GM23338 (cell line): Measurements from ENCODE around the gene SULT1A1.

Source experiments
- CREB1 ChIP-seq: fragments of 250-450 bp; sonication (Bioruptor Pico); IDR thresholded peaks from 2 replicates; pipeline ENCODE4 v1.5.0; 2020; ENCODE audit warnings: low read depth, mild to moderate bottlenecking, moderate library complexity
- CTCF ChIP-seq, 2 experiments: fragments of 200-600 bp in 1 of 2; sonication (generic) in 1 of 2; conservative IDR thresholded peaks; 2 replicates each; pipeline versions ENCODE4 v1.5.1 to v1.6.1; 2016 to 2017; ENCODE audit warnings: antibody characterized with exemption in 2 of 2, low read depth in 2 of 2, mild to moderate bottlenecking in 2 of 2, moderate library complexity in 1 of 2
- ETS1 ChIP-seq: IDR thresholded peaks from 2 replicates; pipeline ENCODE4 v1.6.1; 2016; ENCODE audit warnings: antibody characterized with exemption
- EZH2 ChIP-seq: fragments of 200-600 bp; sonication (generic); IDR thresholded peaks from one replicate; pipeline ENCODE4 v1.8.0; 2017; ENCODE audit warnings: antibody characterized with exemption, mild to moderate bottlenecking, low read depth; ENCODE audit not compliant: unreplicated experiment
- EZH2phosphoT487 ChIP-seq: fragments of 200-600 bp; sonication (generic); IDR thresholded peaks from one replicate; pipeline ENCODE4 v1.8.1; 2018; ENCODE audit warnings: antibody characterized with exemption; ENCODE audit not compliant: unreplicated experiment
- POLR2AphosphoS5 ChIP-seq: IDR thresholded peaks from 2 replicates; pipeline ENCODE4 v1.6.1; 2016; ENCODE audit warnings: antibody characterized with exemption, low read depth
- REST ChIP-seq: IDR thresholded peaks from one replicate; pipeline ENCODE4 v1.6.1; 2018; ENCODE audit warnings: antibody characterized with exemption; ENCODE audit not compliant: unreplicated experiment
- STAT1 ChIP-seq: IDR thresholded peaks from one replicate; pipeline ENCODE4 v1.6.1; 2016; ENCODE audit warnings: antibody characterized with exemption; ENCODE audit not compliant: unreplicated experiment
- ZNF331 ChIP-seq: fragments of 250-450 bp; sonication (Bioruptor Pico); IDR thresholded peaks from 2 replicates; pipeline ENCODE4 v1.5.0; 2020; ENCODE audit warnings: low read depth, mild to moderate bottlenecking, moderate library complexity

GRCh38 chr16:28572696-28573510 lies 36.9 kb downstream of the SULT1A1 start:
- TF ChIP-seq CTCF (conservative IDR thresholded peaks at IDR 0.05; ENCODE audit: low read depth in 2 of 2) (no peak), EZH2phosphoT487 (no peak), POLR2AphosphoS5 (no peak), REST (no peak), CREB1 (no peak), EZH2 (no peak), ZNF331 (CRISPR knock-in tag) (no peak), STAT1 (no peak), ETS1 (no peak)
